Stimulated activated CD8-positive, alpha-beta memory T cell treated with anti-CD3 and anti-CD28 coated beads, Interleukin-15, amount 100 ng/mL, for 4 hours (primary cell): Measurements from ENCODE around the gene RPS29.
"Not testable (repeated sequence)": the region's sequence is repeated elsewhere in the genome, so short reads cannot be mapped to it uniquely, and the experiment has no call there.

ENCODE experiments used
- DNase-seq, 2 donors: peaks; one replicate each; pipeline ENCODE4 v3.0.0-alpha.2; 2020; ENCODE audit warnings: low read depth in 2 of 2

The RPS29 gene

GRCh38 chr14:49598189-49598484, 12.0 kb upstream of the RPS29 start:
- no peak for DNase-seq

GRCh38 chr14:49594347-49595091, 8.3 kb upstream of the RPS29 start:
- DNase-seq: no peak

- no peak for DNase-seq
Measured at GRCh38 chr14:49593016-49593415, 6.8 kb upstream of the RPS29 start.

GRCh38 chr14:49589387-49589786, 3.2 kb upstream of the RPS29 start:
- DNase-seq: no peak

- DNase-seq: peak in 1 of 2 donors; percentile 32
Measured at GRCh38 chr14:49586673-49587460, 687 bp upstream of the RPS29 start.

GRCh38 chr14:49584981-49585640, 1.1 kb downstream of the RPS29 start:
- DNase-seq: not testable (repeated sequence)

GRCh38 chr14:49584058-49584457, 2.1 kb downstream of the RPS29 start:
- DNase-seq: no peak

GRCh38 chr14:49583629-49584028, 2.6 kb downstream of the RPS29 start:
- DNase-seq: no peak

GRCh38 chr14:49582113-49582977, 3.8 kb downstream of the RPS29 start:
- DNase-seq: no peak

GRCh38 chr14:49581209-49582112, 4.7 kb downstream of the RPS29 start:
- DNase-seq: no peak

GRCh38 chr14:49579841-49580240, 6.3 kb downstream of the RPS29 start:
- DNase-seq: no peak

- DNase-seq: no peak
Measured at GRCh38 chr14:49578141-49578540, 8.0 kb downstream of the RPS29 start.

GRCh38 chr14:49574038-49574437, 12.1 kb downstream of the RPS29 start:
- no peak for DNase-seq

GRCh38 chr14:49569281-49569680, 16.9 kb downstream of the RPS29 start:
- DNase-seq: no peak

GRCh38 chr14:49566714-49567113, 19.5 kb downstream of the RPS29 start:
- DNase-seq: no peak

GRCh38 chr14:49559979-49560768, 26.0 kb downstream of the RPS29 start:
- no peak for DNase-seq

- no peak for DNase-seq
Measured at GRCh38 chr14:49553892-49554291, 32.3 kb downstream of the RPS29 start.

GRCh38 chr14:49553106-49553505, 33.1 kb downstream of the RPS29 start:
- DNase-seq: no peak

- no peak for DNase-seq
Measured at GRCh38 chr14:49551569-49551968, 34.6 kb downstream of the RPS29 start.
